HepG2 (cell line): ENCODE measurements around the gene EED. TPM values are rescaled to one million over a fixed set of nuclear protein-coding genes. Genes with fewer than 3 reads are reported as not detected.
A peak's percentile ranks its signal among the peaks of the same experiment; 100 is the strongest.

Experiments used
- ATAC-seq: fragments of 200-7000 bp; cut with Tn5 transposase; 3 replicates; pipeline ENCODE4 v1.9.1; 2020; ENCODE audit warnings: mild to moderate bottlenecking, moderate library complexity
- BruUV-seq: library from RNA; stranded (reverse); fragments of 400-500 nt; replicated peaks from 2 replicates; lab custom pipeline; 2021; lab: Mats Ljungman, UMichigan
- CTCF ChIA-PET: fragments of 300-600 bp; formaldehyde crosslinking; extraction: SDS; loops from one replicate; lab custom pipeline; 2021; ENCODE audit warnings: low total read pairs, inconsistent platforms, low intra/inter-chr PET ratio; lab: Yijun Ruan, JAX
- POLR2A ChIA-PET: fragments of 350-600 bp; sonication (Branson Sonifier 250); formaldehyde crosslinking; loops from one replicate; lab custom pipeline; 2020; ENCODE audit warnings: antibody characterized with exemption, inconsistent platforms; lab: Yijun Ruan, JAX
- DNase-seq: peaks from one replicate; pipeline ENCODE4 v3.0.0-alpha.2; 2015; ENCODE audit warnings: low spot score
- FAIRE-seq: peaks from 3 replicates; lab custom pipeline; 2011; peaks lifted over from hg19 to GRCh38; lab: Jason Lieb, UNC
- H2AFZ ChIP-seq: one replicate; pipeline ENCODE4 v1.6.1; 2011; ENCODE audit warnings: low read length, inconsistent platforms
- H3K27ac ChIP-seq: fragments of 300-600 bp; 3 replicates; pipeline ENCODE4 v1.8.0; 2011; ENCODE audit warnings: mixed run types, mild to moderate bottlenecking, mixed read lengths, low read length, inconsistent platforms; ENCODE audit not compliant: insufficient read depth; ENCODE audit errors: extremely low read length
- H3K27me3 ChIP-seq, 2 experiments: fragments of 200-600 bp in 1 of 2; 2 replicates in 1 of 2; 3 replicates in 1 of 2; pipeline versions ENCODE4 v1.6.0 to v1.8.0; 2011; ENCODE audit warnings: low read length in 2 of 2, mild to moderate bottlenecking in 2 of 2, moderate library complexity in 2 of 2, inconsistent platforms in 1 of 2; ENCODE audit not compliant: insufficient read depth in 2 of 2, control insufficient read depth in 1 of 2
- H3K36me3 ChIP-seq, 2 experiments: fragments of 200-600 bp in 1 of 2; replicated peaks in 1 of 2; 2 replicates in 1 of 2; 3 replicates in 1 of 2; pipeline versions ENCODE4 v1.5.1 to v1.8.0; 2011; ENCODE audit warnings: low read length in 2 of 2, inconsistent platforms in 1 of 2; ENCODE audit not compliant: insufficient read depth in 2 of 2, control insufficient read depth in 1 of 2
- H3K4me1 ChIP-seq: 2 replicates; pipeline ENCODE4 v1.5.1; 2012; ENCODE audit warnings: low read length, inconsistent platforms; ENCODE audit not compliant: insufficient read depth
- H3K4me2 ChIP-seq: 2 replicates; pipeline ENCODE4 v1.6.0; 2011; ENCODE audit warnings: low read depth, low read length, inconsistent platforms
- H3K4me3 ChIP-seq, 3 experiments: fragments of 200-600 bp in 1 of 3; sonication (generic), shearing (Covaris generic) in 1 of 3; replicated peaks in 1 of 3; 2 replicates each; pipeline ENCODE4 v1.5.1; 2011 to 2016; ENCODE audit warnings: low read length in 3 of 3, inconsistent platforms in 2 of 3, low read depth in 2 of 3, mild to moderate bottlenecking in 2 of 3, control low read depth in 1 of 3, mixed read lengths in 1 of 3; ENCODE audit not compliant: insufficient read depth in 1 of 3
- H3K79me2 ChIP-seq: one replicate; pipeline ENCODE4 v1.6.1; 2011; ENCODE audit warnings: low read length, inconsistent platforms; ENCODE audit not compliant: insufficient read depth
- H3K9ac ChIP-seq: 2 replicates; pipeline ENCODE4 v1.6.0; 2011; ENCODE audit warnings: mild to moderate bottlenecking, low read depth, low read length, inconsistent platforms; ENCODE audit not compliant: insufficient read depth
- H3K9me3 ChIP-seq: 2 replicates; pipeline ENCODE4 v1.5.1; 2012; ENCODE audit warnings: mild to moderate bottlenecking, low read length
- H4K20me1 ChIP-seq: 2 replicates; pipeline ENCODE4 v1.6.0; 2011; ENCODE audit warnings: inconsistent platforms, mild to moderate bottlenecking, low read length, moderate library complexity; ENCODE audit not compliant: insufficient read depth
- ATF1 ChIP-seq: IDR thresholded peaks from 2 replicates; pipeline ENCODE4 v1.6.1; 2016; ENCODE audit warnings: mild to moderate bottlenecking, control low read depth
- CREBL2 ChIP-seq: sonication (generic); formaldehyde crosslinking; IDR thresholded peaks from 2 replicates; pipeline ENCODE4 v1.8.1; 2023; ENCODE audit warnings: missing genetic modification reagents, mild to moderate bottlenecking, borderline replicate concordance
- JUNB ChIP-seq: sonication (generic); formaldehyde crosslinking; IDR thresholded peaks from 2 replicates; pipeline ENCODE4 v1.8.0; 2022; ENCODE audit warnings: missing genetic modification reagents, mild to moderate bottlenecking, borderline replicate concordance
- KAT8 ChIP-seq: IDR thresholded peaks from 2 replicates; pipeline ENCODE4 v1.6.1; 2016; ENCODE audit warnings: missing genetic modification reagents, missing compliant biosample characterization
- PAX8 ChIP-seq: sonication (generic); formaldehyde crosslinking; IDR thresholded peaks from 2 replicates; pipeline ENCODE4 v1.8.0; 2022; ENCODE audit warnings: mild to moderate bottlenecking, missing genetic modification reagents, borderline replicate concordance
- POLR2G ChIP-seq: fragments of 200-400 bp; formaldehyde crosslinking; IDR thresholded peaks from 2 replicates; pipeline ENCODE4 v1.6.1; 2018; ENCODE audit warnings: mild to moderate bottlenecking, low read depth, low read length, moderate library complexity
- SMAD9 ChIP-seq: sonication (generic); formaldehyde crosslinking; IDR thresholded peaks from 2 replicates; pipeline ENCODE4 v1.5.1; 2020; ENCODE audit warnings: mild to moderate bottlenecking, missing genetic modification reagents
- SMARCE1 ChIP-seq: fragments of 450-650 bp; IDR thresholded peaks from 2 replicates; pipeline ENCODE4 v1.6.1; 2017; ENCODE audit warnings: borderline replicate concordance
- ZHX1 ChIP-seq: sonication (generic); formaldehyde crosslinking; IDR thresholded peaks from 2 replicates; pipeline ENCODE4 v1.8.1; 2022; ENCODE audit warnings: low read depth, mild to moderate bottlenecking, missing genetic modification reagents
- ZMAT5 ChIP-seq: sonication (generic); formaldehyde crosslinking; IDR thresholded peaks from 2 replicates; pipeline ENCODE4 v1.5.0; 2020; ENCODE audit warnings: mild to moderate bottlenecking, low read depth, missing genetic modification reagents, borderline replicate concordance
- ZMYM3 ChIP-seq: sonication (generic); formaldehyde crosslinking; IDR thresholded peaks from 2 replicates; pipeline ENCODE4 v1.5.1; 2020; ENCODE audit warnings: mild to moderate bottlenecking, missing genetic modification reagents
- ZNF703 ChIP-seq: sonication (generic); formaldehyde crosslinking; IDR thresholded peaks from 2 replicates; pipeline ENCODE4 v1.5.1; 2020; ENCODE audit warnings: missing genetic modification reagents, mild to moderate bottlenecking, moderate library complexity, borderline replicate concordance
- WGBS: methylation state at CpG from one replicate; pipeline ENCODE4 v1.1.6; 2017; ENCODE audit warnings: low lambda C conversion rate; 5-methylcytosine and 5-hydroxymethylcytosine counted together
- in situ Hi-C: cut with HindIII; loops from 2 replicates; pipeline ENCODE4 v1.10.0; 2017; ENCODE audit warnings: low pct_unique_long_range_greater_than_20kb; ENCODE audit not compliant: extremely low pct_ligation_motif_present
- intact Hi-C: fragments of 100-400 bp; cut with micrococcal nuclease; formaldehyde crosslinking; loops from one replicate; pipeline ENCODE4 v1.10.0; 2022; ENCODE audit not compliant: unreplicated experiment
- polyA plus RNA-seq, 8 experiments: library from polyadenylated mRNA; depleted of rRNA in 3 of 8; stranded (reverse) in 7 of 8; unstranded in 1 of 8; fragments of >200 nt; fragmentation: Illumina TruSeq in 4 of 8; extraction: Trizol in 4 of 8; gene quantifications; 2 replicates each; pipeline versions ENCODE4 v1.2.1 to v1.2.3, GENCODE V29; 2011 to 2016; ENCODE audit warnings: low read depth in 4 of 8, missing spikeins in 1 of 8, mixed read lengths in 1 of 8; ENCODE audit not compliant: insufficient read depth in 1 of 8
- total RNA-seq, 5 experiments: library from RNA; depleted of rRNA; stranded (reverse); fragments of >200 nt; fragmentation: Illumina TruSeq; extraction: Trizol; gene quantifications; 2 replicates each; pipeline ENCODE4 v1.2.3, GENCODE V29; 2016; ENCODE audit warnings: low read depth in 1 of 5
- TF ChIP-seq, protein P1 (sequence below): sonication (generic); formaldehyde crosslinking; conservative IDR thresholded peaks from 2 replicates; pipeline ENCODE4 v1.8.0; 2022; ENCODE audit warnings: missing genetic modification reagents
- TF ChIP-seq, protein P2 (sequence below): sonication (generic); formaldehyde crosslinking; IDR thresholded peaks from 2 replicates; pipeline ENCODE4 v1.5.0; 2020; ENCODE audit warnings: mild to moderate bottlenecking, missing genetic modification reagents

The EED gene
- total and polyA plus RNA-seq, 2 of the 13 experiments (the other 11 are each of a cell fraction or from before 2014, with no cell fraction given), result 11.0 to 28.4 TPM

GRCh38 chr11:86209806-86210657 is 34.5 kb upstream of the EED start:
- H3K36me3 ChIP-seq, result no peaks in the 10 kb centered on the region
- peak; percentile 93 for ATAC-seq
- H3K9ac ChIP-seq, result peak overlapping the region; percentile 43; the same call in 1 of the 2 replicates
- no peaks in the 10 kb centered on the region for H3K27me3 ChIP-seq
- no peaks in the 10 kb centered on the region for H4K20me1 ChIP-seq
- no peaks in the 10 kb centered on the region for H3K79me2 ChIP-seq
- peaks cover 73% of the 10 kb centered on the region for H3K4me1 ChIP-seq
- ChIA-PET POLR2A (interaction anchor here (0.8 kb wide), 1 partner anchor 35 kb away, joined by 3 read pairs; the partner anchor contains the start of gene EED), CTCF (no interaction called here)
- peak overlapping the region; percentile 79 for H3K27ac ChIP-seq
- no TSS peak for BruUV-seq
- in situ Hi-C loops, result loop anchor here (10.0 to 25.0 kb wide), 3 partner anchors 173 to 355 kb away; partner anchors contain the start of gene CCDC83
- peak; percentile 94 for DNase-seq
- H3K9me3 ChIP-seq, result no peaks in the 10 kb centered on the region
- no peak overlapping the region for H2AFZ ChIP-seq
- 41% methylated on average over 9 of the region's 9 CpGs for WGBS
- no peak overlapping the region; a peak in 1 of 6 replicates for H3K4me3 ChIP-seq
- peak; percentile 90 for FAIRE-seq
- H3K4me2 ChIP-seq, result peak overlapping the region; percentile 67
- intact Hi-C loops, result loop anchor here (10.0 kb wide), 1 partner anchor 615 kb away; no protein-coding TSS in a partner anchor
- TF ChIP-seq, protein P1, sequence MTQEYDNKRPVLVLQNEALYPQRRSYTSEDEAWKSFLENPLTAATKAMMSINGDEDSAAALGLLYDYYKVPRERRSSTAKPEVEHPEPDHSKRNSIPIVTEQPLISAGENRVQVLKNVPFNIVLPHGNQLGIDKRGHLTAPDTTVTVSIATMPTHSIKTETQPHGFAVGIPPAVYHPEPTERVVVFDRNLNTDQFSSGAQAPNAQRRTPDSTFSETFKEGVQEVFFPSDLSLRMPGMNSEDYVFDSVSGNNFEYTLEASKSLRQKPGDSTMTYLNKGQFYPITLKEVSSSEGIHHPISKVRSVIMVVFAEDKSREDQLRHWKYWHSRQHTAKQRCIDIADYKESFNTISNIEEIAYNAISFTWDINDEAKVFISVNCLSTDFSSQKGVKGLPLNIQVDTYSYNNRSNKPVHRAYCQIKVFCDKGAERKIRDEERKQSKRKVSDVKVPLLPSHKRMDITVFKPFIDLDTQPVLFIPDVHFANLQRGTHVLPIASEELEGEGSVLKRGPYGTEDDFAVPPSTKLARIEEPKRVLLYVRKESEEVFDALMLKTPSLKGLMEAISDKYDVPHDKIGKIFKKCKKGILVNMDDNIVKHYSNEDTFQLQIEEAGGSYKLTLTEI (CRISPR knock-in tag), result no peak
- TF ChIP-seq ZHX1, result no peak
- no peak for TF ChIP-seq ZMYM3
- no peak for TF ChIP-seq ZMAT5 (CRISPR knock-in tag)
- no peak for TF ChIP-seq ATF1 (CRISPR knock-in tag)
- TF ChIP-seq SMAD9 (CRISPR knock-in tag), result 0 out of 2 replicates have a peak, but pooled peaks have one; percentile 37
- peak; percentile 75; the same call in 1 of the 2 replicates for TF ChIP-seq KAT8 (CRISPR knock-in tag)
- no peak for TF ChIP-seq ZNF703 (CRISPR knock-in tag)
- no peak for TF ChIP-seq CREBL2 (CRISPR knock-in tag)
- TF ChIP-seq POLR2G, result no peak
- peak; percentile 37; the same call in 1 of the 2 replicates for TF ChIP-seq JUNB (CRISPR knock-in tag)
- TF ChIP-seq SMARCE1, result no peak
- no peak for TF ChIP-seq PAX8 (CRISPR knock-in tag)
- TF ChIP-seq, protein P2, sequence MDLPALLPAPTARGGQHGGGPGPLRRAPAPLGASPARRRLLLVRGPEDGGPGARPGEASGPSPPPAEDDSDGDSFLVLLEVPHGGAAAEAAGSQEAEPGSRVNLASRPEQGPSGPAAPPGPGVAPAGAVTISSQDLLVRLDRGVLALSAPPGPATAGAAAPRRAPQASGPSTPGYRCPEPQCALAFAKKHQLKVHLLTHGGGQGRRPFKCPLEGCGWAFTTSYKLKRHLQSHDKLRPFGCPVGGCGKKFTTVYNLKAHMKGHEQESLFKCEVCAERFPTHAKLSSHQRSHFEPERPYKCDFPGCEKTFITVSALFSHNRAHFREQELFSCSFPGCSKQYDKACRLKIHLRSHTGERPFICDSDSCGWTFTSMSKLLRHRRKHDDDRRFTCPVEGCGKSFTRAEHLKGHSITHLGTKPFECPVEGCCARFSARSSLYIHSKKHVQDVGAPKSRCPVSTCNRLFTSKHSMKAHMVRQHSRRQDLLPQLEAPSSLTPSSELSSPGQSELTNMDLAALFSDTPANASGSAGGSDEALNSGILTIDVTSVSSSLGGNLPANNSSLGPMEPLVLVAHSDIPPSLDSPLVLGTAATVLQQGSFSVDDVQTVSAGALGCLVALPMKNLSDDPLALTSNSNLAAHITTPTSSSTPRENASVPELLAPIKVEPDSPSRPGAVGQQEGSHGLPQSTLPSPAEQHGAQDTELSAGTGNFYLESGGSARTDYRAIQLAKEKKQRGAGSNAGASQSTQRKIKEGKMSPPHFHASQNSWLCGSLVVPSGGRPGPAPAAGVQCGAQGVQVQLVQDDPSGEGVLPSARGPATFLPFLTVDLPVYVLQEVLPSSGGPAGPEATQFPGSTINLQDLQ, result no peak
